GM10266 (cell line): Measurements from ENCODE around the gene MEF2C.

Experiments
- DNase-seq: peaks from one replicate; pipeline ENCODE4 v3.0.0; 2012; ENCODE audit errors: extremely low spot score
- TF ChIP-seq, protein P1 (sequence below): IDR thresholded peaks from 2 replicates; pipeline ENCODE4 v1.5.1; 2012; ENCODE audit warnings: mild to moderate bottlenecking, low read depth; ENCODE audit not compliant: control insufficient read depth, insufficient read depth; ENCODE audit errors: missing control alignments

MEF2C gene

DNA sequence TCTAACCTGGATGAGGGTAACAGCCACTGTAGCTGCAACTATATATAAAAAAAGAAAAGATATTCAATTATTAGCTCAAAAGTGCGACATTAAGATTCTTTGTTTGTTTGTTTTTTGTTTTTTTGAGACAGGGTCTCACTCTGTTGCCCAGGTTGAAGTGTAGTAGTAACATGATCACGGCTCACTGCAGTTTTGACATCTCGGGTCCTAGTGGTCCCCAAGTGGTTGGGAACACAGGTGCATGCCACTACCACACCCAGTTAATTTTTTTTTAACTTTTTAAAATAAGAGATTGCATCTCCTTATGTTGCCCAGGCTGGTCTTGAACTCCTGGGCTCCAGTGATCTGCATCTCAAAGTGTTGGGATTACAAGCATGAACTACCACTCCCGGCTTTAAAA, 61.8 kb downstream of the MEF2C start:
- TF ChIP-seq, protein P1, sequence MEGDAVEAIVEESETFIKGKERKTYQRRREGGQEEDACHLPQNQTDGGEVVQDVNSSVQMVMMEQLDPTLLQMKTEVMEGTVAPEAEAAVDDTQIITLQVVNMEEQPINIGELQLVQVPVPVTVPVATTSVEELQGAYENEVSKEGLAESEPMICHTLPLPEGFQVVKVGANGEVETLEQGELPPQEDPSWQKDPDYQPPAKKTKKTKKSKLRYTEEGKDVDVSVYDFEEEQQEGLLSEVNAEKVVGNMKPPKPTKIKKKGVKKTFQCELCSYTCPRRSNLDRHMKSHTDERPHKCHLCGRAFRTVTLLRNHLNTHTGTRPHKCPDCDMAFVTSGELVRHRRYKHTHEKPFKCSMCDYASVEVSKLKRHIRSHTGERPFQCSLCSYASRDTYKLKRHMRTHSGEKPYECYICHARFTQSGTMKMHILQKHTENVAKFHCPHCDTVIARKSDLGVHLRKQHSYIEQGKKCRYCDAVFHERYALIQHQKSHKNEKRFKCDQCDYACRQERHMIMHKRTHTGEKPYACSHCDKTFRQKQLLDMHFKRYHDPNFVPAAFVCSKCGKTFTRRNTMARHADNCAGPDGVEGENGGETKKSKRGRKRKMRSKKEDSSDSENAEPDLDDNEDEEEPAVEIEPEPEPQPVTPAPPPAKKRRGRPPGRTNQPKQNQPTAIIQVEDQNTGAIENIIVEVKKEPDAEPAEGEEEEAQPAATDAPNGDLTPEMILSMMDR, result no peak
- DNase-seq, result no peak

DNA sequence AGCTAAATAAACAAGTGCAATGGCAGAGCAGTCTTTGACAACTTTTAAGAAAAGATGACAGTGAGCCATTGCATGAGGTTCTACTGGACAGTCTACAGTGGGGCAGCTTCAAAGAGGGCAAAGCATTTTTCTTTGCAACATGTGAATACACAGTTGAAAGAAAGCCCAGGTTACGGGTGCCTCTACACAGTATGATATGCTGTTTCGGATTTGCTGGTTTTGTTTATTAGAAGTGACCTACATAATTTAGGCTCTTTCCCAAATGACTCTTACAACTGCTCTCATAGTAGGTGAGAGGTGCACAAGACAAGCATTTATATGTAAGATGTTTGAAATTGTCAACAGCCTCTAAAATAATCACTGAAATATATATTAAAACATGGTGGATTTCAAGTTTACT, 62.4 kb downstream of the MEF2C start:
- DNase-seq, result no peak
- TF ChIP-seq, protein P1, result no peak

DNA sequence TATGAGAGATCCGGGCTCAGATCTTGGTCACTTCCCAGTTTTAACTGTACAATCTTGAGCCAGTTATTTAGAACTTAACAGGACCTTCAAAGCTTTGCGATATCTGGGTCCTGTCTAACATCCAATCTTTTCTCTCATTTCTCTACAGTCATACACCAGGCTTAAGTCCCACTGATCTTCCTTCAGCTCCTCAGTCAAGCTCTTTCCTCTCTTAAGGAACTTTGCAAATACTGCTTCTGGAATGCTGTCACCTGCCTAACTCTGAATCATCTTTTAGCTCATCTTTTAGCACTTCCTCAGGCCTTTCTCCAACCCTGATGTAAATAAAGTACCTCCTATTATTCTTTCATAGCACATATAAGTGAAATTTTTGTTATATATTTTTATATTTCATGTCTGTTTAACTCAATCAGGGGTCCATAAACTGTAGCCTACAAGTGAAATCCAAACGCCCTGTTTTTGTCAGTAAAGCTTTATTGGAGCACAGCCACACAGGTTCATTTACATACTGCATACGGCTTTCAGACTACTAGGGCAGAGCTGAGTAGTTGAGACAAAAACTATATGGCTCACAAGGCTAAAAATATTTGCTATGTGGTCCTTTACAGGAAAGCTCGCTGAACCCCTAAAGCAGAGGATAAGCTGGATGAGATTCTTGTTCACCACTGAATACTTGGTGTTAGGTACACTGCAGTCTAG, 63.5 kb downstream of the MEF2C start:
- no peak for DNase-seq
- TF ChIP-seq, protein P1, result no peak

DNA sequence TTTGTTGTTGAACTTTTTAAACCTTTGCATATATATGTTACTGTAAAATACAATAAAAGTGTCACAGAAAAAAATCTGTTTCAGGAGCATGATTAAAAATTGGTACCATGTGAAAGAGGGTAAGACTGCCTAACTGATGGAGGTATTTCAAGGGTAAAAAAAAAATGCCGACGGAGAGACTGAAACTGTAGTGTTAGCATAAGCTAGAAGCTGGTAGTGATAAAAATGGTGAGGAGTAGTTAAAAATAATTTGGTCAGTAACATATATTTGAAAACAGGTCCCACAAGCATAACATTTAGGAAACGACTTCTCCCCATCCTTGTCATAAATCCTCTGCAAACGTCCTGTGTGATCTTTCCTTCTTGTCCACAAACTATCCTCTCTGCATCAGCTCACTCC, 64.7 kb downstream of the MEF2C start:
- no peak for DNase-seq
- TF ChIP-seq, protein P1, result no peak

DNA sequence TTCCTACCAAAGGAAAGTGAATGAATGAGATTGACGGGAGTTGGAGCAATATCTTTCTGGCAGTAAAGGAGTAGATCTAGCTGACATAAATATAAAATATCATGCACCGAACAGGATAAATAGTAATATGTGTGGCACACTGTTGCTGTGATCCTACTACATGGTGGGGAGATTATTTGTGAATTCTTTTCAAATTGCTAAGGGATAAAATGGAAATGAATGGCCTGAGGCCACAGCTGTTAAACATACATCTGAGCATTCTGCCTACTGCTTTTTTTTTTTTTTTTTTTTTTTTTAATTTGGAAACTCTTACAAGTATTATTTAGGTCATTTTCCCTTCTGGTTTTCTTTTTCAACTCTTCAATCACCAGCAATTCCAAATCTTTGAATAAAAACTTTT, 66.8 kb downstream of the MEF2C start:
- TF ChIP-seq, protein P1, result no peak
- DNase-seq, result no peak

DNA sequence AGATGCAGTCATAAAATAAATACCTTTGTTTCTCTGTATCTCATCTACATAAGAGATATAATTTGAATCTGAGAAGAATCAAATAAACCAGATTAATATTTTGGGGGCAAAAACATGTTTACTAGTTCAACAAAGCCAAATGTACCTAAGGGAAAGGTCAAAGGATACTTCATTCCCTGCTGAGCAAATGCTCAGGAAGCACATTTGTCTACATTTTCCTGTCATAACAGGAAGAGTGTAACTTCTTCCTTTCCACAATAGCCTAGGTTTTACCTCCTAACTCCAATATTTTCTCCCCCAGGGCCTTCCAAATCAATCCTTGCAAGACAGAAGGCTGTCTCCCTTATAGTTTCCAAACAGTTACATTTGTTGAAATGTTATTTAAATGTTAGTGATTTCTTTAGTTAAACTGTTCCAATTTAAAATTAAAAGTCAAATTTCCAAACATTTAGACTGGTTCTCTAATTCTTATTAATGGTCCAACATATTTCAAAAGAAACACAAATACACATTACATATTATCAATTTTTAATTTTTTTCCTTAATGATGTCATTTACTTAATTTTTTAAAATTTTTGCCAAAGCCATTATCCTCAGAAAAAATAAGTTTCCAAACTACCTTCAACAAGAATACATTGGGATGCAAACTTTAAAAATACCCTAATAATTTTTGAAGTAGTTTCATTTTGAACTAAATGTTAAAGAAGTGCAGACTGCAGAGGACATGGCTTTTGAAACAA, 67.8 kb downstream of the MEF2C start:
- DNase-seq, result no peak
- TF ChIP-seq, protein P1, result no peak
